Measurements from ENCODE around the gene RCCD1. TPM values are rescaled to one million over a fixed set of nuclear protein-coding genes. Genes with fewer than 3 reads are reported as not detected.

Gene RCCD1
- total RNA-seq, 1 experiment from 2014 or later = 22.8 TPM

GRCh38 chr15:90938261-90938660 is 16.4 kb upstream of the RCCD1 start:
- H3K79me1 ChIP-seq (ENCODE audit: insufficient read depth, low read depth, low read length, poor library complexity, severe bottlenecking) = no peaks in the 10 kb centered on the region
- H3K23ac ChIP-seq (ENCODE audit: insufficient read length, low read depth, low read length) = no peak overlapping the region
- no peak overlapping the region for H3T11ph ChIP-seq (ENCODE audit: low read length)
- no peaks in the 10 kb centered on the region for H4K20me1 ChIP-seq (ENCODE audit: control insufficient read depth, insufficient read depth, insufficient read length)
- TF ChIP-seq, protein P1, sequence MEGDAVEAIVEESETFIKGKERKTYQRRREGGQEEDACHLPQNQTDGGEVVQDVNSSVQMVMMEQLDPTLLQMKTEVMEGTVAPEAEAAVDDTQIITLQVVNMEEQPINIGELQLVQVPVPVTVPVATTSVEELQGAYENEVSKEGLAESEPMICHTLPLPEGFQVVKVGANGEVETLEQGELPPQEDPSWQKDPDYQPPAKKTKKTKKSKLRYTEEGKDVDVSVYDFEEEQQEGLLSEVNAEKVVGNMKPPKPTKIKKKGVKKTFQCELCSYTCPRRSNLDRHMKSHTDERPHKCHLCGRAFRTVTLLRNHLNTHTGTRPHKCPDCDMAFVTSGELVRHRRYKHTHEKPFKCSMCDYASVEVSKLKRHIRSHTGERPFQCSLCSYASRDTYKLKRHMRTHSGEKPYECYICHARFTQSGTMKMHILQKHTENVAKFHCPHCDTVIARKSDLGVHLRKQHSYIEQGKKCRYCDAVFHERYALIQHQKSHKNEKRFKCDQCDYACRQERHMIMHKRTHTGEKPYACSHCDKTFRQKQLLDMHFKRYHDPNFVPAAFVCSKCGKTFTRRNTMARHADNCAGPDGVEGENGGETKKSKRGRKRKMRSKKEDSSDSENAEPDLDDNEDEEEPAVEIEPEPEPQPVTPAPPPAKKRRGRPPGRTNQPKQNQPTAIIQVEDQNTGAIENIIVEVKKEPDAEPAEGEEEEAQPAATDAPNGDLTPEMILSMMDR (conservative IDR thresholded peaks at IDR 0.05) = no peak
- H2BK5ac ChIP-seq (ENCODE audit: insufficient read length, low read length) = no peak overlapping the region
- Mint-ChIP-seq H3K4me1 (peaks cover 14 to 16% of the 10 kb centered on the region in 2 experiments), H3K9me3 (no peaks in the 10 kb centered on the region; a peak in 1 of 5 replicates), H3K36me3 (ENCODE audit: insufficient read depth in 1 of 3, low read depth in 3 of 3) (peaks cover 40 to 55% (median 52%) of the 10 kb centered on the region in 3 experiments; a peak in 6 of 7 replicates), H3K27ac (no peak overlapping the region), H3K4me3 (no peak overlapping the region), H3K27me3 (ENCODE audit: low read depth) (peaks cover 7% of the 10 kb centered on the region)
- H3K56ac ChIP-seq (ENCODE audit: insufficient read length, low read depth, low read length) = no peak overlapping the region
- H3K4me2 ChIP-seq (ENCODE audit: insufficient read depth, insufficient read length, low read length) = no peak overlapping the region
- no peak for DNase-seq
- H3K18ac ChIP-seq (ENCODE audit: insufficient read length, low read depth, low read length) = no peak overlapping the region
- H3K27ac ChIP-seq (ENCODE audit: insufficient read length, low read depth, low read length) = no peak overlapping the region
- no peaks in the 10 kb centered on the region for H3K4me1 ChIP-seq (ENCODE audit: insufficient read depth, low read length)
- no peak overlapping the region for H2BK20ac ChIP-seq (ENCODE audit: low read depth, low read length, poor library complexity, severe bottlenecking)
- H3K27me3 ChIP-seq (ENCODE audit: insufficient read depth, low read length) = no peaks in the 10 kb centered on the region
- no peak overlapping the region for H4K8ac ChIP-seq (replicated peaks; ENCODE audit: insufficient read length, low read depth, low read length)
- H3K14ac ChIP-seq (ENCODE audit: insufficient read depth, low read length) = no peak overlapping the region
- H4K5ac ChIP-seq (ENCODE audit: insufficient read length, low read depth, low read length) = no peak overlapping the region
- no peak overlapping the region for H2BK12ac ChIP-seq (ENCODE audit: insufficient read length, low read depth, low read length)
- no peaks in the 10 kb centered on the region for H3K9me3 ChIP-seq (ENCODE audit: control insufficient read depth, low read depth, low read length)
- no peak overlapping the region for H3K4ac ChIP-seq (ENCODE audit: low read depth, low read length)
- no CpG with 5 or more reads among the region's 5 CpGs for WGBS (ENCODE audit: extremely low coverage, insufficient read length, low lambda C conversion rate)
- no peak overlapping the region for H2AK5ac ChIP-seq (ENCODE audit: insufficient read length, low read length)
- H2BK15ac ChIP-seq (ENCODE audit: low read depth, low read length) = no peak overlapping the region
- H4K91ac ChIP-seq (ENCODE audit: insufficient read length, low read depth, low read length) = no peak overlapping the region
- no peak overlapping the region for H3K9ac ChIP-seq (ENCODE audit: extremely low read depth, insufficient read length, low read length)
- H3K23me2 ChIP-seq (ENCODE audit: insufficient read length, low read depth, low read length, poor library complexity, severe bottlenecking) = peaks cover 11% of the 10 kb centered on the region
- no peak overlapping the region for H2BK120ac ChIP-seq (ENCODE audit: low read depth, low read length, poor library complexity, severe bottlenecking)
- no peak overlapping the region for H2AFZ ChIP-seq (ENCODE audit: low read length)
- no peaks in the 10 kb centered on the region; the same call in 1 of the 2 replicates for H3K79me2 ChIP-seq (ENCODE audit: insufficient read depth, low read length)

Data from H9 (cell line).